HEK293 (cell line): ENCODE measurements around the gene FBXW5.

Source experiments
- CTCF ChIA-PET: fragments of 350-600 bp; formaldehyde crosslinking; extraction: SDS; loops from one replicate; lab custom pipeline; 2021; ENCODE audit warnings: antibody characterized with exemption; lab: Yijun Ruan, JAX
- POLR2A ChIA-PET: fragments of 300-600 bp; formaldehyde crosslinking; extraction: SDS; loops from one replicate; lab custom pipeline; 2020; ENCODE audit warnings: antibody characterized with exemption, inconsistent platforms; lab: Yijun Ruan, JAX
- H3K27ac ChIP-seq: fragments of 200-500 bp; sonication (Bioruptor generic); 2 replicates; pipeline ENCODE4 v1.5.1; 2014; ENCODE audit warnings: low read depth, low read length, control low read depth, inconsistent platforms; ENCODE audit errors: extremely low read depth
- H3K36me3 ChIP-seq, 2 experiments: fragments of 200-500 bp in 1 of 2; sonication (Bioruptor generic) in 1 of 2; 1 replicate in 1 of 2; 2 replicates in 1 of 2; pipeline ENCODE4 v1.5.1; 2014 to 2017; ENCODE audit warnings: inconsistent platforms in 2 of 2, low read length in 2 of 2; ENCODE audit not compliant: control insufficient read depth in 2 of 2, insufficient read depth in 1 of 2
- H3K4me1 ChIP-seq: fragments of 200-500 bp; sonication (Bioruptor generic); 2 replicates; pipeline ENCODE4 v1.5.1; 2014; ENCODE audit warnings: mild to moderate bottlenecking, low read length, inconsistent platforms; ENCODE audit not compliant: control insufficient read depth, insufficient read depth
- H3K4me3 ChIP-seq: 2 replicates; pipeline ENCODE4 v1.5.1; 2011; ENCODE audit warnings: low read depth, mild to moderate bottlenecking, control low read depth, low read length, moderate library complexity
- H3K9me3 ChIP-seq: fragments of 200-500 bp; sonication (Bioruptor generic); 2 replicates; pipeline ENCODE4 v1.5.1; 2014; ENCODE audit warnings: low read depth, low read length, inconsistent platforms; ENCODE audit not compliant: control insufficient read depth, insufficient read depth
- EGR2 ChIP-seq: fragments of 450-650 bp; formaldehyde crosslinking; IDR thresholded peaks from 2 replicates; pipeline ENCODE4 v1.5.1; 2016; ENCODE audit warnings: low read depth, missing biosample characterization, missing genetic modification characterization
- ELK4 ChIP-seq: IDR thresholded peaks from 2 replicates; pipeline ENCODE4 v1.6.1; 2011; ENCODE audit warnings: mild to moderate bottlenecking, low read depth, low read length, borderline replicate concordance
- GLI4 ChIP-seq: fragments of 450-650 bp; formaldehyde crosslinking; IDR thresholded peaks from 2 replicates; pipeline ENCODE4 v1.5.1; 2016; ENCODE audit warnings: missing biosample characterization, missing genetic modification characterization
- IKZF3 ChIP-seq: fragments of 450-650 bp; IDR thresholded peaks from 2 replicates; pipeline ENCODE4 v1.5.0; 2018; ENCODE audit warnings: missing biosample characterization, mild to moderate bottlenecking, missing genetic modification characterization, moderate library complexity
- KLF8 ChIP-seq: fragments of 450-650 bp; formaldehyde crosslinking; IDR thresholded peaks from 2 replicates; pipeline ENCODE4 v1.5.1; 2016; ENCODE audit warnings: missing biosample characterization, missing genetic modification characterization
- ZFP41 ChIP-seq: fragments of 450-650 bp; formaldehyde crosslinking; IDR thresholded peaks from 2 replicates; pipeline ENCODE4 v1.5.1; 2016; ENCODE audit warnings: missing biosample characterization, missing genetic modification characterization, borderline replicate concordance
- ZIC2 ChIP-seq: fragments of 450-650 bp; formaldehyde crosslinking; IDR thresholded peaks from 2 replicates; pipeline ENCODE4 v1.5.1; 2016; ENCODE audit warnings: missing biosample characterization, missing genetic modification characterization
- ZNF10 ChIP-seq: fragments of 450-650 bp; formaldehyde crosslinking; IDR thresholded peaks from 2 replicates; pipeline ENCODE4 v1.5.1; 2017; ENCODE audit warnings: missing biosample characterization, missing genetic modification characterization
- ZNF121 ChIP-seq: fragments of 450-650 bp; formaldehyde crosslinking; IDR thresholded peaks from 2 replicates; pipeline ENCODE4 v1.5.1; 2016; ENCODE audit warnings: missing biosample characterization, missing genetic modification characterization
- ZNF140 ChIP-seq: fragments of 450-650 bp; formaldehyde crosslinking; IDR thresholded peaks from 2 replicates; pipeline ENCODE4 v1.5.1; 2016; ENCODE audit warnings: missing biosample characterization, missing genetic modification characterization
- ZNF148 ChIP-seq: fragments of 450-650 bp; formaldehyde crosslinking; IDR thresholded peaks from 2 replicates; pipeline ENCODE4 v1.5.0; 2017; ENCODE audit warnings: missing biosample characterization, missing genetic modification characterization, borderline replicate concordance
- ZNF2 ChIP-seq: fragments of 450-650 bp; formaldehyde crosslinking; IDR thresholded peaks from 2 replicates; pipeline ENCODE4 v1.5.1; 2016; ENCODE audit warnings: missing biosample characterization, missing genetic modification characterization
- ZNF311 ChIP-seq: fragments of 450-650 bp; formaldehyde crosslinking; IDR thresholded peaks from 2 replicates; pipeline ENCODE4 v1.5.1; 2017; ENCODE audit warnings: missing biosample characterization, missing genetic modification characterization, borderline replicate concordance
- ZNF335 ChIP-seq: fragments of 450-650 bp; formaldehyde crosslinking; conservative IDR thresholded peaks from 2 replicates; pipeline ENCODE4 v1.5.1; 2016; ENCODE audit warnings: missing biosample characterization, missing genetic modification characterization
- ZNF416 ChIP-seq: fragments of 450-650 bp; formaldehyde crosslinking; IDR thresholded peaks from 2 replicates; pipeline ENCODE4 v1.5.1; 2016; ENCODE audit warnings: missing biosample characterization, missing genetic modification characterization
- ZNF433 ChIP-seq: fragments of 450-650 bp; formaldehyde crosslinking; IDR thresholded peaks from 2 replicates; pipeline ENCODE4 v1.5.1; 2016; ENCODE audit warnings: missing biosample characterization, missing genetic modification characterization, low read depth
- ZNF449 ChIP-seq: fragments of 450-650 bp; formaldehyde crosslinking; IDR thresholded peaks from 2 replicates; pipeline ENCODE4 v1.5.1; 2017; ENCODE audit warnings: missing biosample characterization, mild to moderate bottlenecking, missing genetic modification characterization, moderate library complexity
- ZNF48 ChIP-seq: fragments of 450-650 bp; formaldehyde crosslinking; IDR thresholded peaks from 2 replicates; pipeline ENCODE4 v1.5.1; 2016; ENCODE audit warnings: missing biosample characterization, missing genetic modification characterization
- ZNF513 ChIP-seq: fragments of 450-650 bp; IDR thresholded peaks from 2 replicates; pipeline ENCODE4 v1.5.1; 2018; ENCODE audit warnings: missing biosample characterization, missing genetic modification characterization
- ZNF658 ChIP-seq: fragments of 450-650 bp; formaldehyde crosslinking; IDR thresholded peaks from 2 replicates; pipeline ENCODE4; 2016; ENCODE audit warnings: missing biosample characterization, missing genetic modification characterization
- ZNF664 ChIP-seq: fragments of 450-650 bp; formaldehyde crosslinking; IDR thresholded peaks from 2 replicates; pipeline ENCODE4 v1.5.1; 2016; ENCODE audit warnings: missing biosample characterization, missing genetic modification characterization
- ZNF76 ChIP-seq: fragments of 450-650 bp; formaldehyde crosslinking; IDR thresholded peaks from 2 replicates; pipeline ENCODE4; 2016; ENCODE audit warnings: low read depth, missing biosample characterization, missing genetic modification characterization, borderline replicate concordance
- ZNF777 ChIP-seq: fragments of 450-650 bp; formaldehyde crosslinking; IDR thresholded peaks from 2 replicates; pipeline ENCODE4 v1.5.1; 2017; ENCODE audit warnings: missing biosample characterization, missing genetic modification characterization, borderline replicate concordance
- ZNF785 ChIP-seq: fragments of 450-650 bp; formaldehyde crosslinking; IDR thresholded peaks from 2 replicates; pipeline ENCODE4 v1.5.1; 2016; ENCODE audit warnings: missing biosample characterization, missing genetic modification characterization
- ZNF837 ChIP-seq: fragments of 450-650 bp; formaldehyde crosslinking; IDR thresholded peaks from 2 replicates; pipeline ENCODE4 v1.5.1; 2016; ENCODE audit warnings: missing biosample characterization, missing genetic modification characterization
- ZSCAN18 ChIP-seq: fragments of 450-650 bp; formaldehyde crosslinking; IDR thresholded peaks from 2 replicates; pipeline ENCODE4 v1.5.1; 2016; ENCODE audit warnings: missing biosample characterization, missing genetic modification characterization
- ZSCAN30 ChIP-seq: fragments of 450-650 bp; IDR thresholded peaks from 2 replicates; pipeline ENCODE4 v1.5.1; 2018; ENCODE audit warnings: missing biosample characterization, mild to moderate bottlenecking, missing genetic modification characterization, moderate library complexity
- ZXDB ChIP-seq: fragments of 450-650 bp; formaldehyde crosslinking; IDR thresholded peaks from 2 replicates; pipeline ENCODE4 v1.5.1; 2016; ENCODE audit warnings: missing biosample characterization, missing genetic modification characterization

The FBXW5 gene

GRCh38 chr9:136944212-136944518 is 373 bp downstream of the FBXW5 start (continued):
- no peak for TF ChIP-seq ZNF335 (tag by site-specific recombination)

GRCh38 chr9:136943291-136944211 is 987 bp downstream of the FBXW5 start:
- Histone ChIP-seq H3K4me1 (no peaks in the 10 kb centered on the region), H3K9me3 (no peaks in the 10 kb centered on the region), H3K4me3 (peak overlapping the region; percentile 51), H3K27ac (peak overlapping the region; percentile 90), H3K36me3 (peaks cover 0 to 45% of the 10 kb centered on the region in 2 experiments; a peak in 1 of 3 replicates)
- ChIA-PET POLR2A (interaction anchor here (0.6 kb wide), 1 partner anchor 1165 kb away, joined by 3 read pairs; no protein-coding TSS in a partner anchor), CTCF (interaction anchor here (0.6 to 5.7 kb wide), 9 partner anchors 8 to 264 kb away, joined by 3 to 119 read pairs (median 3); no protein-coding TSS in a partner anchor)
- TF ChIP-seq ZIC2 (no peak), ZNF140 (tag by site-specific recombination) (no peak), ZNF416 (no peak), ZNF513 (no peak), KLF8 (peak; percentile 65; the same call in 1 of the 2 replicates), ZSCAN18 (no peak), ZNF777 (tag by site-specific recombination) (no peak), ZNF311 (tag by site-specific recombination) (no peak), ZNF449 (tag by site-specific recombination) (peak; percentile 92), ZNF433 (no peak), IKZF3 (tag by site-specific recombination) (no peak), ZNF658 (tag by site-specific recombination) (no peak), ZFP41 (tag by site-specific recombination) (no peak), ZNF837 (tag by site-specific recombination) (no peak), ZNF2 (no peak), ZNF785 (tag by site-specific recombination) (no peak), ZNF664 (tag by site-specific recombination) (no peak), ZNF10 (tag by site-specific recombination) (no peak), ELK4 (no peak), ZXDB (peak; percentile 58), ZNF148 (tag by site-specific recombination) (no peak), ZSCAN30 (tag by site-specific recombination) (no peak), ZNF48 (tag by site-specific recombination) (no peak), EGR2 (tag by site-specific recombination) (no peak), ZNF121 (no peak), ZNF335 (tag by site-specific recombination) (peak; percentile 71), ZNF76 (tag by site-specific recombination) (0 out of 2 replicates have a peak, but pooled peaks have one; percentile 16), GLI4 (tag by site-specific recombination) (no peak)
